Measurements from ENCODE around the gene UBALD1.
"Not testable (repeated sequence)": the region's sequence is repeated elsewhere in the genome, so short reads cannot be mapped to it uniquely, and the experiment has no call there.

The UBALD1 gene

DNA sequence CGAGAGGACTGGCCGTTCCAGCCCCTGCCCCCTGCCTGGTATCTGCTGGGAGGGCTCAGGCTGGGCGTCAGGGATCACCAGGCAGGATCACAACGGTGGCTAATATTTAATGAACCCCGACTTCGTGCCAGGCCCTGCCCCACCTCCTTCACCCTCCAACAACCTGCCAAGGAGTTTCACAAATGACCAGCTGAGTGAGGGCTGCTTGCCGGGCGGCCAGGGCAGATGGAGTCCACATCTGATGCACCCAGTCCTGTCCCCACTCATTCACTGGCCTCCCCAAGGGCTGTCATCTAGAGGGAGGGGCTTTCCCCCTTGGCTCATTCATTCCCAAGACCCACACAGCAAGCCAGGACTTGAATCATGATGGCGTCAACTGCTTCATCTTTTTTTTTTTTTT, 17.5 kb downstream of the UBALD1 start:
- no peak for DNase-seq (ENCODE audit: low read depth)

DNA sequence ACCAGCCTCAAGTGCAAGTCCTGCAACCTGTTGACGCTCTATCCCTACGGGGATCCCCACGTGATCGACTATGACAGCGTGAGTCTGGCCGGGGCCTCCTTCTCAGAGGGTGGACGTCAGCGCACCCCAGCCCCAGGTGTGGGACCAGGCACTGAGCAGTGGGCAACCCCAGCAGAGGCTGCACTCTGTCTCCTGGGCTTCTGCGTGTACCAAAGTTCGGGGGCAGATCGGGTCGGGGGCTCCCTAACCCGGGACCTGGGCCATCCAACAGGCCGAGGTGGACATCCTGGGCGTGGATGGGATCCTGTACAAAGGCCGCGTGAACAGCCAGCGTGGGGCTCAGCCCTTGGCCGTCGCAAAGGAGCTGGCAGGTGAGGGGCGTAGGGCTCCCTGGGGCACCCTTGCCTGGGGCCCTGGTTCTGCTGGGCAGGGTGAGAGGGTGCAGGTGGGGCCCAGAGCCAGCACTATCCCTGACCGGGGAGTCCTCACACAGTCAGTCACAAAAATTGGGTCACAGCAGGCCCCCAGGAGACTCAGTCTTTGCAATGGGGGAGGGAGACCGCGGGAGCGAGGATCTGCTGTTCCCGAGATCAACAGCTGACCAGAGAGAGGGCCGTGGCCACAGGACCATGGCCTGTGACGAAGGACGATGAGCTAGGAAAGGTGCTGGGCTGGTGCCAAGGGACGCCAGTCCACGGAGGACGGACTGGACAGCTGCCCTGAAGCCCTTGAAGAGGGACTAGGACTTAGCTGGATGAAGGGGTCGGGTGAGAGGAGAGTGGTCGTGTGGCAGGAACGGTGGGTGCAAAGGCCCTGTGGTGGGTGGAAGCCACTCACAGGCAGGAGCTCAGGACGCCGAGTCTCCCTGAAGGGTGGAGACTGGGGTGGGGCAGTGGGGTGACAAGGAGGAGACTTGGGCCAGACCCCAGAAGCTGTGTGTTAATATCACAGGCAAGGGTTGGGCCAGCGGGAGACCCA, 20.0 kb downstream of the UBALD1 start:
- DNase-seq (ENCODE audit: low read depth), result no peak

DNA sequence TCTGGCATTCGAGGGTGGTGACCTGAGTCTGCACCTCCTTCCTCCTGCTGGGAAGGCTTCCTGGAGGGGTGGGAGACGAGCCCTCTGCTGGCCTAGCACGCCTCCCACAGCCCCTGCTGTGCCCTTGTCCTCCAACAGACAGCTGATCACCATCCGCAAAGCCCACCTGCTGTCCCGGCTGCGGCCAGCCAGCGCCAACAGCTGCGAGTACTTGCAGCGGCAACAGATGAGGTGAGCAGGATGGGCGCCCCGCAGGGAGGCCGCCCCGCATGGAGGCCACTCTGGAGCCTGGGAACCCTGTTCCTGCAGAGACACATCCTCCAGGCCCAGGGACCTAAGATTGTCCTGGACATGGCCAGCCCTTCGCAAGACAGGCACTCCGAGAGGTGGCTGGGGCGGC, 21.6 kb downstream of the UBALD1 start:
- no peak for DNase-seq (ENCODE audit: low read depth)

DNA sequence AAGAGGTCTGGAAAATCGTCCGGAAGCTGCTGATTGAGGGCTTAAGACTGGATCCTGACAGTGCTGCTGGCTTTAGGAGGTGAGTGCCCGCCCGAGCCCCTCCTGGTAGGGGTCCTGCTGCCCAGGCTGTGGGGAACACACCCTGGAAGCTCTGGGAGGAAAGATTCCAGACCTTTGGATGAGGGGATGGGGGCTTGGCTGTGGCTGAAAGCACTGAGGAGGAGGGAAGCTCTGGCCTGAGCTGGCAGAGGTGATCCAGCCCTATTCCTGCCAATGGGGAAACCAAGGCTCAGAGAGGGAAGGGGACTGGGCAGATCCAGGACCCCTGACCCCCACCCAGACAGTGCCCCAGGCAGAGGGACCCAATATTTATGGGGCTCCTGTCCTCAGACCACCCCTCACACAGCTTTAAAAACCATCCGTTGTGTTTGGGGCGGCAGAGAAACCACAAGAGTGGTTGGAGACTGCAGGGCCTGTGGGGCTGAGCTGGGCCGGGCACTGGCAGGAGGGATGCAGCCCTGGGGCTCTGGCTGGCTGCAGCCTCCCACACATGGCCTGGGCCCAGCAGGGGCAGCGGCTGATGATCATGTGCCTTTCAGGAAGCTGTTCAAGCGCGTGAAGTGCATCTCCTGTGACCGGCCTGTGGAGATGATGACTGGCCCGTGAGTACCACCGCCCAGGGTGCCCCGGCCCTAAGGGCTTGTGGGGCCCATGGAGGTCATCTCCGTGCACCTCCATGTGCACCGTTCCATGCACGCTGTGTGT, 22.8 kb downstream of the UBALD1 start:
- no peak for DNase-seq (ENCODE audit: low read depth)

DNA sequence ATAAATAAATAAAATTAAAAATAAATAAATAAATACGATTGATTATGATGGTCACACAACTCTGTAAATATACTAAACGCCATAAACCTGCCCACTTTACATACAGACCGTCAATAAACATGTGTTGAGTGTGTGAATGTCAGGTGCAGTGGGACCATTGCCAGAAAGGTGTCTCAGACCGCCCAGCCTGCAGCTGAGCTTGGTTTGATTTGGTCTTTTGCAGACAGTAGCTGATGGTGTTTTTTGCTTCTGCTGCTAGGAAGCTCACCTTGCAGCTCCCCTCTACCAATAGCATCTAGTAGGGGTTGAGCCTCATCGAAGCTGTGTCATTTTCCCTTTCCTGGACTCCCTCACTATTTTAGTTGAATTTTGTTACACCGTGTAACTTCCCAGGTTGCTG, 23.5 kb downstream of the UBALD1 start:
- no peak for DNase-seq (ENCODE audit: low read depth)

DNA sequence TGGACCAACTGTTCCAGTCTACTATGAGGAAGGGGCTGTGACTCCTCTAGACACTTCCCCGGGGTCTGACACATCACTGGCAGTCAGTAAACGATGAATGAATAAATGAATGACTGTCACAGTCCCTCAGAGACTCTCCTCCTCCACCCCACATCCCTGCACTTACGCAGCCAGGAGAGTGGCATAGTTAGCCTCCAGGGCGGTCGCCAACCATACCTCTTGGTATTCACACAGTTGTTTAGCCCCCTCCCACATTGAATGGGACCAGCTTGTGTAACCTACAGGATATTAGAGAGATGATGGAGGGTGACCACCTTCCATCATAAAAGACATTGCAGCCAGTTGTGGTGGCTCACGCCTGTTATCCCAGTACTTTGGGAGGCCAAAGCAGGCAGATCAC, 25.7 kb downstream of the UBALD1 start:
- DNase-seq (ENCODE audit: low read depth), result no peak

DNA sequence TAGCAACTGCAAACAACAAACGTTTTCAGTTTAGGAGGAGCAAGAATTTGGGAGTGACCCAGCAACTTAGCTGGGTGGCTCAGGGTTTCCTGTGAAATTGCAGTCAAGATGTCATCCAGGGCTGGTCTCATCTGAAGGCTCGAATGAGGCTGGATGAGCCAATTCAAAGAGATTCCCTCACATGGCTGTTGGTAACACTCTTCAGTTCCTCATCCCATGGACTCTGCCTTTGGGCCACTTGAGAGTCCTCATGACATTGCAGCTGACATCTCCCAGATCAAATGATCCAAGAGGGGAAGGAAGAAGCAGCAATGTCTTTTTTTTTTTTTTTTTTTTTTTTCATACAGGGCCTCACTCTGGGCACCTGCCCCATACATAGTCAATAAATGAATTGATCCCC, 26.3 kb downstream of the UBALD1 start:
- DNase-seq (ENCODE audit: low read depth), result no peak

DNA sequence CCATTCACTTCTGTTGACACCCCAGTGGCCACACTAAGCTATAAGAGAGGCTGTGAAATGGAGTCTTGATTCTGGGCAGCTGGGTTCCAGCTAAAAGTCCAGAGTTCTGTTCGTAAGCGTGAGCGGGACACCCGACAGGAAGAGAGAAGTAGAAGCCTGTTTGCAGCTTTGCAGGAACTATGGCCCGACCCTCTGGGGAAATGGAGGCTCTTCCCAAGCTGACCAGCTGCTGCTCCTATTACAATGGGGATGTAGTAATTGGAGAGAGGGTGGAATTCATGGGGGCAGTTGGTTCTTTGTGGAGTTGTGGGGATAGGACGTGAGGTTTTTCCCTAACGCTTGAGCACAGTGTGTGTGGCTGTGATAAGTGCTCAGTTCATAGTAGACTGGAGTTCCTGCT, 28.4 kb downstream of the UBALD1 start:
- no peak for DNase-seq (ENCODE audit: low read depth)

DNA sequence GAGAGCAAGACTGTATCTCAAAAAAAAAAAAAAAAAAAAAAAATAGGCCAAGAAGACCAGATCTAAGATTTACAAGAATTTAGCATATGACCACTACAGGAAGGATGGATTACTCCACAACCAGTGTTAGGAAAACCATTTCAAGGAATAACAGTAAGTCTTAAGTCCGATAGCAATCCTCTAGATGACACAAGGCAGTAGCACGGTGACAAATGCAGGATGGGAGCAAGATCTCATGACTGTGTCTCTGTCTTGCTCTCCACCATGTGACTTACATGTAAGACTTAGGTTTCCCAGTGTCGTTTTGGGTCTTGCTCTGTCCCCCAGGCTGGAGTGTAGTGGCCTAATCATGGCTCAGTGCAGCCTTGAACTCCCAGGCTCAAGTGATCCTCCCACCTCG, 30.8 kb downstream of the UBALD1 start:
- no peak for DNase-seq (ENCODE audit: low read depth)

DNA sequence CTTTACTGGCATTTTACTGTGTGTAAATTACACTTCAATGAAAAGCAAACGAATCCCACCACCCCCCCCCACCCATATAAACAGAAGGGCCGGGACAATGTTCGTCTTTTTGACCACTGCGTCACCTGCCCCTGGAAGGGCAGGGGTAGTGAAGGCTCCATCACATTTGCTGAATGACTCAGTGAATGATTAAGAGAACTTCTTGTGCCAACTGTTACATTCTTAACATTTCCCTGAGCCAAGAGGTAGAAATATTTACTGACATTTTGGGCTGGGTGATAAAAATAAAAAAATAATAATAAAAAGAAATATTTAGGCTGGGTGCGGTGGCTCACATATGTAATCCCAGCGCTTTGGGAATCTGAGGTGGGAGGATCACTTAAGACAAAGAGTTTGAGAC, 34.4 kb downstream of the UBALD1 start:
- DNase-seq (ENCODE audit: low read depth), result peak; percentile 51

DNA sequence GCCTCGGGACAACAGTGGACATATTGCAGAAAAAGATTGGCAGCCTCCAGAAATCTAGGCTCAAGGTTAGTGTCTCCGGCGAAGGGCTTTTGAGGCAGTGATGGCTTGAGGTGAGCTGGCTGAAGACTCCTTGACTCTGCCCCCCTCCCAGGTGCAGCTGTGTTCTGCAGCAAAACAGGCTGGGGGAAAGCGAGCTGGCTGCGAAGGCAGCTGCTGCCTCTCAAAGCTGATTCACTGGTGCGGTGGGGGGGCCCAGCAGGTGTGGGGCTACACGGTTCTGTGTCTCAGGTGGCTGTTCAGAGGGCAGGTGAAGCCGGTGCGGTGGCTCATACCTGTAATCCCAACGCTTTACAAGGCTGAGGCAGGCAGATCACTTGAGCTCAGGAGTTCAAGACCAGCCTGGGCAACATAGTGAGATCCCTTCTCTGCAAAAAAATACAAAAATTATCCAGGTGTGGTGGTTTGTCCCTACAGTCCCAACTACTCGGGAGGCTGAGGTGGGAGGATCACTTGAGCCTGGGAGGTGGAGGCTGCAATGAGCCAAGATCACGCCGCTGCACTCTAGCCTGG, 35.6 kb downstream of the UBALD1 start:
- no peak for DNase-seq (ENCODE audit: low read depth)

DNA sequence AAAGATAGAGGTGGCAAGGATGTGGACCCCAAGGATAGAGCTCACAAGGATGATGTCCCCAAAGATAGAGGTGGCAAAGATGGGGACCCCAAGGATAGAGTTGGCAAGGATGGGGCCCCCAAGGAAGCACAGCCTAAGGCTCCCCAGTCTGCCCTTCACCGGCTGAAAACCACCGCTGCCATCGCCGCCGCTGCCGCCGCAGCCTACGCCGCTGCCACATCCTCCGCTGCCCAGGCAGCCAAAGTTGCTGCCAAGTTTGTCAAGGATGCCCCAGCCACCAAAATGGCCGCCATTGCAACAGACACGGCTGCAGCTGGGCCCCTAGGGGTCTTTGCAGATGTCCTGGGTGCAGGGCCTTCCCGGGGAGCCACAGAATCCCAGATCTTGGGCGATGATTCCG, 38.7 kb downstream of the UBALD1 start:
- no peak for DNase-seq (ENCODE audit: low read depth)

DNA sequence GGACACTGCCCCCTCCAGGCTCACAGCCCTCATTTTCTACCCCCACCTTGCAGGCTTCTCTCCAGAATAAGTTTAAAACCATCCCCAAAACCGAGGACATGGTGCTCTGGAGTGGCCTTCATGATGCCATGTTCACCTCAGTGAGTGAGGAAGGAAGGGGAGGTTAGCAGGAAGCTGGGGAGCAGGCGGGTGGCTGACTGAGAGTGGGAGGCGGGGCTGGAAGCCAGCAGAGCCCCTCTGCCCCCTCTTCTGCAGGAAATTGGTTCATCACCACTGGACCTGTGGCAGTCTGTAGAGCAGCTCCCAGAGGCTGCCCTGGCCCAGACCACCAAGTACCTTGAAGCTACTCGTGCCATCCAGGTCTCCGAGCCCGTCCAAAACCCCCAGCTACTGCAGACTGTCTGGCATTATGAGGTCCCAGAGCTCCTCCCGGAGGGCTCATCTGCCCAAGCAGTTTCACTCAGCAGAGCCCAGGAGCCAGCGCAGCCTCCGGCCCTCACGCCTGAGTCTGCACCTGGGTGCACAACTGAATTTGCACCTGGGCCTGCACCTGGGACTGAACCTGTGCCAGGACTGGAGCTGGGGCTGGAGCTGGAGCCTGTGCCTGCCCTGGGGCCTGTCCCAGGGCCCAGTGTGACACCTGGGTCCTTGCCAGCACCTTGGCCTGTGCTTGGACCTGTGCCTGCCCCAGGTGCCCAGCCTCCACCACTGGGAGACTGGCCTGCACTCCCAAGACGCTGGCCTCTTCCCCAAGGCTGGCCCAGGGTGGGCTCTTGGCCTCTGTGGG, 39.6 kb downstream of the UBALD1 start:
- no peak for DNase-seq (ENCODE audit: low read depth)

DNA sequence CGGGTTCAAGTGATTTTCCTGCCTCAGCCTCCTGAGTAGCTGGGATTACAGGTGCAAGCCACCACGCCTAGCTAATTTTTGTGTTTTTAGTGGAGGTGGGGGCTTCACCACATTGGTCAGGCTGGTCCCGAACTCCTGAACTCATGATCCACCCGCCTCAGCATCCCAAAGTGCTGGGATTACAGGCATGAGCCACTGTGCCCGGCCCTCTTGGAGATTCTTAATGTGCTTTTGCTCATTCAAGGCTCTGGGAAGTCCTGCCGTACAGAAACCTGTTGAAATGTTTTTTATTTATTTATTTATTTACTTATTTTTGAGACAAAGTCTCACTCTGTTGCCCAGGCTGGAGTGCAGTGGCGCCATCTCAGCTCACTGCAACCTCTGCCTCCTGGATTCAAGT, 40.8 kb downstream of the UBALD1 start:
- not testable (repeated sequence) for DNase-seq (ENCODE audit: low read depth)

DNA sequence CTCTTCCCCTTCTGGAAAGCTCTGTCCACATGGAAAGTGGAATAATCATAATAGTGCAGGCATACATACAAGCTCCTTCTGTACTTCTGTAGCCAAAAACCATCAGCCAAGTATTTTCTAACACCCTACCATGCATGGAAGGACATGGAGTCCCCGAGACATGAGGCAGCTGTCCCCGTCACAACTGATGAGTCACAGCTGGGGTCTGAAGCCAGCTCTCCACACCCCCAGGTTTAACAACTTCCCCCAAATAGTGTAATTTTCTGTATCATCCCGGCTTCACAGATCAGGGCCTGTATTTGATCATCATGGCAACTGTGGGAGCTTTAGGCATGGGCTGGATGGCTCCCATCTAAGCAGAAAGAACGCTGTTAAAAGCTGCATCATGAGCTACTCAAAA, 42.0 kb downstream of the UBALD1 start:
- DNase-seq (ENCODE audit: low read depth), result no peak

DNA sequence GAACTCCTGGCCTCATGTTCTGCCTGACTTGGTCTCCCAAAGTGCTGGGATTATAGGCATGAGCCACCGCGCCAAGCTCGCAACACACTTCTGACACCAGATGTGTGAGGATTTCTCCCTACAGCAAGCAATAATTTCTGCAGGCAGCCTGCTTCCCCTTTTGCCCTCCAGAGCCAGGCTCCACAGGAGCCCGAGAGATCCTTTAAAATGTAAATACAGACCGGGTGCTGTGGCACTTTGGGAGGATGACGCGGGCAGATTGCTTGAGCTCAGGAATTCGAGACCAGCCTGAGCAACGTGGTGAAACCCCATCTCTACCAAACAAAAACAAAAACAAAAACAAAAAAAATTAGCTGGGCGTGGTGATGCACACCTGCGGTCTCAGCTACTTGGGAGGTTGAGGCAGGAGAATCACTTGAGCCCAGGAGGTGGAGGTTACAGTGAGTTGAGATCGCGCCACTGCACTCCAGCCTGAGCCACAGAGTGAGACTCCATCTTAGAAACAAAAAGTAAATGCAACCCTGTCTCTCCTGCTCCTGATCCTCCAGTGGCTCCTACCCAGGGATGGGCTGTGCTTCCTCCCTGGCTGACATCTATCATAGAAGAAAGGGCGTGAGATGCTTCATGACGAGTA, 43.9 kb downstream of the UBALD1 start:
- no peak for DNase-seq (ENCODE audit: low read depth)

DNA sequence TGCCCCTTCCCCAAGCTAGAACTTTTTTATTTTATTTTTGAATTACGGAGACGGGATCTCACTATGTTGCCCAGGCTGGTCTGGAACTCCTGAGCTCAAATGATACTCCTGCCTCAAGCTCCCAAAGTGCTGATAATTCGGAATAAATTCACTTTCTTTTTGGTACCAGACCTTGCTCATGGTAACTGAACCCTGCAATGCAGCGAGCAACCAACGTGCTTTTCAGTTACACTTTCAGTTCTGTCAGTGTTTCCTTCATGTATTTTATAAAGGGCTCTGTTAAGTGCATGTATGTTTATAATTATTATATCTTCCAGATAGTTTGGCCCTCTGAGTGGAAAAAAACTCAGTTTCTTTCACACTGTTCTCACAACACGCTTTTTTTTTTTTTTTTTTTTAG, 44.6 kb downstream of the UBALD1 start:
- DNase-seq (ENCODE audit: low read depth), result no peak

DNA sequence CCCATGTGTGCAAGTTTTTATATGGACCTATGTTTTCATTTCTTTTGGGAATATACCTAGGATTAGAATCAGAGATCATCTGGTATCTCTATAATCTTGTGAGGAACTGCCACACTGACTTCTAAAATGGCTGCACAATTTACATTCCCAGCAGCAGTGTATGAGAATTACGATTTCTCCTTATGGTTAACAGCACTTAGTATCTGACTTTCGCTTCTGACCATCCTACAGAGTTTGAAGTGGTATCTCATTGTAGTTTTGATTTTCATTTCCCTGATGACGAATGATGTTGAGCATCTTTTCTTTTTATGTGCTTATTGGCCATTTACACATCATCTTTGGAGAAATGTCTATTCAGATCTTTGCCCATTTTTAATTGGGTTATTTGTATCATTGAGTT, 48.5 kb downstream of the UBALD1 start:
- no peak for DNase-seq (ENCODE audit: low read depth)

DNA sequence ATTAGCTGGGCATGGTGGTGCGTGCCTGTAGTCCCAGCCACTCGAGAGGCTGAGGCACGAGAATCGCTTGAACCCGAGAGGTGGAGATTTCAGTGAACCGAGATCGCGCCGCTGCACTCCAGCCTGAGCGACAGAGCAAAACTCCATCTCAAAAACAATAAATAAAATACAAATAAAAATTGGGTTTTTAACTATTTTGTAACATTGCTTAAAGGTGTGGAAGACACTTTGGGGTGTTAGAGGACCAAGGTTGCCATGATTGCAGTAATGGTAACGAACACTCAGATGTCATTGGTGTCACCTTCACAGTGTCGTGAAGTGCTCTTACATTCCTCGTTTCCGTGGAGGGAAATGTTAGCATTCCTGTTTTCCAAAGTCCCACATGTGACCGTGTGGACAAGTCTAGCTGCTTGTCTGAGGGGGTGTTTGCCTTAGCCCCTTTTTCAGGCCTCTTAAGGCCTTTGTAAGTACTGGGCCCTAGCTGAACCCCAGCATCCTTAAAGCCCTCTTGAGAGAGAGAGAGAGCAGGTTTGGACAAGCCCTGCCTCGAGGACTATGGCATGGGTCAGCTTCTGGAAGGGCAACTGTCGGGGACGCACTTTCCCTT, 49.9 kb downstream of the UBALD1 start:
- DNase-seq (ENCODE audit: low read depth), result no peak

DNA sequence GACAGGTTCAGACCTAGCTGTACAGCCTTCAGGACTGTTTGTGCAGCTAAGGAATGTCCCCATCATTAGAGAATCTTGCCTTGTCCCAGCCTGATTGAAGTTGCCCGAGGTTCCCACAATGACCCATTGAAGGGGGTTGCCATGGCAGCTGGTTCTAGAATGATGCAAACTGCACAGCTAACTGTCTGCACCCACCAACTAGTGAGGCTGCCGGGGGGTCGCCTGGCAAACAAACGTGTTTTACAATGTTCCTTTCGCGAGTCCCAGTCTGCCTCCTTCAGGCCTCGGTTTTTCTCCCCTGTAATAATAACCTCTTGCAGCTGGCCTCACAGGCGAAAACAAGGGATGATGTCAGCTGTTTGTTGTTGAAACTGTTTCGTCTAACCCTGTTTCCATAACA, 53.1 kb downstream of the UBALD1 start:
- DNase-seq (ENCODE audit: low read depth), result no peak

Measured in HS-27A (cell line).